Activated CD4-positive, alpha-beta T cell treated with anti-CD3 and anti-CD28 coated beads, Interleukin-2, amount 10 ng/mL, durations not matched to agents 24 days and 14 days (primary cell): Measurements from ENCODE around the gene VTN. TPM values are rescaled to one million over a fixed set of nuclear protein-coding genes. Genes with fewer than 3 reads are reported as not detected.
"Not testable (repeated sequence)": the region's sequence is repeated elsewhere in the genome, so short reads cannot be mapped to it uniquely, and the experiment has no call there.

Experiments
- DNase-seq: peaks from one replicate; pipeline ENCODE4 v3.0.0; 2022
- H3K27ac Mint-ChIP-seq: one replicate; pipeline ENCODE4 v1.8.0; 2022; ENCODE audit warnings: mild to moderate bottlenecking, mixed read lengths
- H3K27me3 Mint-ChIP-seq: one replicate; pipeline ENCODE4 v1.8.0; 2022; ENCODE audit warnings: mixed read lengths
- H3K36me3 Mint-ChIP-seq: one replicate; pipeline ENCODE4 v1.8.0; 2022; ENCODE audit warnings: low read depth, mild to moderate bottlenecking, mixed read lengths
- H3K4me1 Mint-ChIP-seq: one replicate; pipeline ENCODE4 v1.8.0; 2021; ENCODE audit warnings: mixed read lengths
- H3K4me3 Mint-ChIP-seq: one replicate; pipeline ENCODE4 v1.8.0; 2022; ENCODE audit warnings: mild to moderate bottlenecking, moderate library complexity, mixed read lengths
- H3K9me3 Mint-ChIP-seq: one replicate; pipeline ENCODE4 v1.8.0; 2021; ENCODE audit warnings: mixed read lengths
- intact Hi-C: fragments of 100-400 bp; cut with micrococcal nuclease; formaldehyde crosslinking; loops from one replicate; pipeline ENCODE4 v1.15.1; 2023
- total RNA-seq: library from RNA; stranded (reverse); gene quantifications from 2 replicates; pipeline ENCODE4 v1.2.3, GENCODE V29; 2022

The VTN gene
- total RNA-seq, 1 donor from 2014 or later: 0.23 TPM

- DNase-seq: no peak
- intact Hi-C loops: no loop called here
- peaks cover 65% of the 10 kb centered on the region for H3K36me3 Mint-ChIP-seq
- H3K4me1 Mint-ChIP-seq: no peaks in the 10 kb centered on the region
- no peaks in the 10 kb centered on the region for H3K27me3 Mint-ChIP-seq
- H3K4me3 Mint-ChIP-seq: no peak overlapping the region
- H3K9me3 Mint-ChIP-seq: no peaks in the 10 kb centered on the region
- H3K27ac Mint-ChIP-seq: no peak overlapping the region
These were observed 22.7 kb downstream of the VTN start for GRCh38 chr17:28347261-28347891.

- no peak for DNase-seq
- Mint-ChIP-seq H3K4me3 (no peak overlapping the region), H3K9me3 (no peaks in the 10 kb centered on the region), H3K36me3 (peaks cover 66% of the 10 kb centered on the region), H3K4me1 (no peaks in the 10 kb centered on the region), H3K27me3 (no peaks in the 10 kb centered on the region), H3K27ac (no peak overlapping the region)
- intact Hi-C loops: no loop called here
These were observed 23.3 kb downstream of the VTN start for GRCh38 chr17:28346746-28347246.

- H3K9me3 Mint-ChIP-seq: no peaks in the 10 kb centered on the region
- no peaks in the 10 kb centered on the region for H3K4me1 Mint-ChIP-seq
- H3K4me3 Mint-ChIP-seq: no peak overlapping the region
- peaks cover 62% of the 10 kb centered on the region for H3K36me3 Mint-ChIP-seq
- no peak for DNase-seq
- no peak overlapping the region for H3K27ac Mint-ChIP-seq
- intact Hi-C loops: no loop called here
- no peaks in the 10 kb centered on the region for H3K27me3 Mint-ChIP-seq
These were observed 23.9 kb downstream of the VTN start for GRCh38 chr17:28346199-28346580.

GRCh38 chr17:28345419-28346198 lies 24.5 kb downstream of the VTN start:
- Mint-ChIP-seq H3K27me3 (no peaks in the 10 kb centered on the region), H3K27ac (no peak overlapping the region), H3K9me3 (no peaks in the 10 kb centered on the region), H3K4me3 (no peak overlapping the region), H3K36me3 (peaks cover 59% of the 10 kb centered on the region), H3K4me1 (no peaks in the 10 kb centered on the region)
- intact Hi-C loops: no loop called here
- no peak for DNase-seq

- H3K27ac Mint-ChIP-seq: no peak overlapping the region
- no peaks in the 10 kb centered on the region for H3K4me1 Mint-ChIP-seq
- intact Hi-C loops: no loop called here
These were observed 25.6 kb downstream of the VTN start for GRCh38 chr17:28344435-28344901.

GRCh38 chr17:28344011-28344410 lies 26.1 kb downstream of the VTN start:
- no peaks in the 10 kb centered on the region for H3K4me1 Mint-ChIP-seq

More at GRCh38 chr17:28344435-28344901, 25.6 kb downstream of the VTN start:
- no peaks in the 10 kb centered on the region for H3K27me3 Mint-ChIP-seq
- H3K4me3 Mint-ChIP-seq: no peak overlapping the region
- H3K36me3 Mint-ChIP-seq: peaks cover 57% of the 10 kb centered on the region
- no peaks in the 10 kb centered on the region for H3K9me3 Mint-ChIP-seq
- DNase-seq: no peak

GRCh38 chr17:28343491-28343932 lies 26.6 kb downstream of the VTN start:
- intact Hi-C loops: no loop called here
- no peak for DNase-seq
- Mint-ChIP-seq H3K27ac (no peak overlapping the region), H3K4me1 (peaks cover 3% of the 10 kb centered on the region), H3K4me3 (no peak overlapping the region), H3K9me3 (no peaks in the 10 kb centered on the region), H3K27me3 (no peaks in the 10 kb centered on the region), H3K36me3 (peaks cover 58% of the 10 kb centered on the region)

More at GRCh38 chr17:28344011-28344410, 26.1 kb downstream of the VTN start:
- DNase-seq: no peak
- intact Hi-C loops: no loop called here
- H3K27me3 Mint-ChIP-seq: no peaks in the 10 kb centered on the region
- H3K27ac Mint-ChIP-seq: no peak overlapping the region
- H3K36me3 Mint-ChIP-seq: peaks cover 60% of the 10 kb centered on the region
- no peaks in the 10 kb centered on the region for H3K9me3 Mint-ChIP-seq
- no peak overlapping the region for H3K4me3 Mint-ChIP-seq

GRCh38 chr17:28342313-28342712 lies 27.8 kb downstream of the VTN start:
- Mint-ChIP-seq H3K4me1 (peaks cover 10% of the 10 kb centered on the region), H3K4me3 (no peak overlapping the region), H3K36me3 (peaks cover 54% of the 10 kb centered on the region), H3K27me3 (no peaks in the 10 kb centered on the region), H3K27ac (no peak overlapping the region), H3K9me3 (no peaks in the 10 kb centered on the region)
- intact Hi-C loops: no loop called here
- DNase-seq: no peak

GRCh38 chr17:28341516-28341915 lies 28.6 kb downstream of the VTN start:
- Mint-ChIP-seq H3K4me1 (peaks cover 18% of the 10 kb centered on the region), H3K27me3 (no peaks in the 10 kb centered on the region), H3K9me3 (no peaks in the 10 kb centered on the region), H3K4me3 (no peak overlapping the region), H3K36me3 (peaks cover 47% of the 10 kb centered on the region), H3K27ac (no peak overlapping the region)
- no peak for DNase-seq
- intact Hi-C loops: no loop called here

- H3K27ac Mint-ChIP-seq: no peak overlapping the region
- no peaks in the 10 kb centered on the region for H3K27me3 Mint-ChIP-seq
- no peak for DNase-seq
- H3K9me3 Mint-ChIP-seq: no peaks in the 10 kb centered on the region
- no peak overlapping the region for H3K4me3 Mint-ChIP-seq
- H3K4me1 Mint-ChIP-seq: peaks cover 23% of the 10 kb centered on the region
- intact Hi-C loops: no loop called here
- peaks cover 38% of the 10 kb centered on the region for H3K36me3 Mint-ChIP-seq
These were observed 29.7 kb downstream of the VTN start for GRCh38 chr17:28340374-28340773.

- DNase-seq: no peak
- intact Hi-C loops: no loop called here
- H3K27ac Mint-ChIP-seq: no peak overlapping the region
- no peaks in the 10 kb centered on the region for H3K27me3 Mint-ChIP-seq
- H3K9me3 Mint-ChIP-seq: no peaks in the 10 kb centered on the region
- no peak overlapping the region for H3K4me3 Mint-ChIP-seq
- peaks cover 26% of the 10 kb centered on the region for H3K4me1 Mint-ChIP-seq
- H3K36me3 Mint-ChIP-seq: peaks cover 34% of the 10 kb centered on the region
These were observed 30.7 kb downstream of the VTN start for GRCh38 chr17:28339431-28339830.

GRCh38 chr17:28338769-28339212 lies 31.3 kb downstream of the VTN start:
- H3K4me3 Mint-ChIP-seq, intact Hi-C loops, H3K9me3 Mint-ChIP-seq, H3K27ac Mint-ChIP-seq, H3K27me3 Mint-ChIP-seq, DNase-seq: not testable (repeated sequence)
- Mint-ChIP-seq H3K4me1 (peaks cover 33% of the 10 kb centered on the region), H3K36me3 (peaks cover 30% of the 10 kb centered on the region)

- no peak overlapping the region for H3K4me3 Mint-ChIP-seq
- no peak for DNase-seq
- H3K9me3 Mint-ChIP-seq: no peaks in the 10 kb centered on the region
- intact Hi-C loops: no loop called here
- H3K27me3 Mint-ChIP-seq: no peaks in the 10 kb centered on the region
- H3K4me1 Mint-ChIP-seq: peaks cover 33% of the 10 kb centered on the region
- no peak overlapping the region for H3K27ac Mint-ChIP-seq
- peaks cover 27% of the 10 kb centered on the region for H3K36me3 Mint-ChIP-seq
These were observed 31.9 kb downstream of the VTN start for GRCh38 chr17:28338056-28338768.
